GM23338 (cell line): ENCODE results near the gene MTOR. TPM values are rescaled to one million over a fixed set of nuclear protein-coding genes. Genes with fewer than 3 reads are reported as not detected.

Experiments used
- ATAC-seq: fragments of 200-7000 bp; cut with Tn5 transposase; 3 replicates; pipeline ENCODE4 v1.9.1; 2020
- DNase-seq: peaks from one replicate; pipeline ENCODE4 v3.0.0-alpha.2; 2015; ENCODE audit warnings: low spot score
- H2AFZ ChIP-seq: fragments of 200-600 bp; sonication (generic); 2 replicates; pipeline ENCODE4 v1.8.0; 2016; ENCODE audit warnings: antibody characterized with exemption, mild to moderate bottlenecking, moderate library complexity
- H3F3A ChIP-seq: fragments of 200-600 bp; sonication (generic); replicated peaks from 2 replicates; pipeline ENCODE4 v1.8.0; 2017; ENCODE audit warnings: antibody characterized with exemption, mixed run types, low read depth
- H3K27ac ChIP-seq: fragments of 200-600 bp; sonication (generic); 2 replicates; pipeline ENCODE4 v1.6.1; 2016; ENCODE audit warnings: low read depth
- H3K27me3 ChIP-seq: fragments of 200-600 bp; sonication (generic); 2 replicates; pipeline ENCODE4 v1.8.0; 2016; ENCODE audit warnings: mild to moderate bottlenecking, mixed run types, moderate library complexity; ENCODE audit not compliant: insufficient read depth
- H3K36me3 ChIP-seq: fragments of 200-600 bp; sonication (generic); 2 replicates; pipeline ENCODE4 v1.8.0; 2016; ENCODE audit warnings: mild to moderate bottlenecking; ENCODE audit not compliant: insufficient read depth
- H3K4me1 ChIP-seq: fragments of 200-600 bp; sonication (generic); 2 replicates; pipeline ENCODE4 v1.8.0; 2016; ENCODE audit warnings: mild to moderate bottlenecking, moderate library complexity; ENCODE audit not compliant: insufficient read depth
- H3K4me2 ChIP-seq: fragments of 200-600 bp; sonication (generic); 2 replicates; pipeline ENCODE4 v1.7.1; 2017; ENCODE audit warnings: mixed run types
- H3K4me3 ChIP-seq: fragments of 200-600 bp; sonication (generic); 2 replicates; pipeline ENCODE4 v1.6.1; 2016; ENCODE audit warnings: mixed run types
- H3K79me2 ChIP-seq: fragments of 200-600 bp; sonication (generic); replicated peaks from 2 replicates; pipeline ENCODE4 v1.8.0; 2017; ENCODE audit warnings: mild to moderate bottlenecking; ENCODE audit not compliant: insufficient read depth
- H3K9me2 ChIP-seq: fragments of 200-600 bp; sonication (generic); 2 replicates; pipeline ENCODE4 v1.8.0; 2017; ENCODE audit not compliant: insufficient read depth
- H4K20me1 ChIP-seq: fragments of 200-600 bp; sonication (generic); replicated peaks from 2 replicates; pipeline ENCODE4 v1.8.0; 2017; ENCODE audit warnings: mild to moderate bottlenecking; ENCODE audit not compliant: insufficient read depth
- H3K27ac Mint-ChIP-seq: 2 replicates; pipeline ENCODE4 v1.8.0; 2020; ENCODE audit warnings: inconsistent platforms, mild to moderate bottlenecking, moderate library complexity, mixed read lengths
- H3K27me3 Mint-ChIP-seq: 3 replicates; pipeline ENCODE4 v1.8.0; 2022; ENCODE audit warnings: low read depth, mild to moderate bottlenecking, moderate library complexity, mixed read lengths, inconsistent platforms; ENCODE audit not compliant: insufficient read depth, poor library complexity
- H3K36me3 Mint-ChIP-seq: 3 replicates; pipeline ENCODE4 v1.8.0; 2021; ENCODE audit warnings: low read depth, mild to moderate bottlenecking, inconsistent platforms, moderate library complexity, mixed read lengths
- H3K4me1 Mint-ChIP-seq: 3 replicates; pipeline ENCODE4 v1.8.0; 2020; ENCODE audit warnings: mild to moderate bottlenecking, inconsistent platforms, mixed read lengths
- H3K4me3 Mint-ChIP-seq: 3 replicates; pipeline ENCODE4 v1.8.0; 2021; ENCODE audit warnings: moderate library complexity, mild to moderate bottlenecking, inconsistent platforms, mixed read lengths
- H3K9me3 Mint-ChIP-seq: 3 replicates; pipeline ENCODE4 v1.8.0; 2020; ENCODE audit warnings: moderate library complexity, mild to moderate bottlenecking, inconsistent platforms, mixed read lengths
- CREB1 ChIP-seq: fragments of 250-450 bp; sonication (Bioruptor Pico); IDR thresholded peaks from 2 replicates; pipeline ENCODE4 v1.5.0; 2020; ENCODE audit warnings: low read depth, mild to moderate bottlenecking, moderate library complexity
- JUNB ChIP-seq: IDR thresholded peaks from one replicate; pipeline ENCODE4 v1.6.1; 2016; ENCODE audit warnings: antibody characterized with exemption; ENCODE audit not compliant: unreplicated experiment
- POLR2AphosphoS5 ChIP-seq: IDR thresholded peaks from 2 replicates; pipeline ENCODE4 v1.6.1; 2016; ENCODE audit warnings: antibody characterized with exemption, low read depth
- ZNF114 ChIP-seq: fragments of 250-450 bp; sonication (Bioruptor Pico); IDR thresholded peaks from 2 replicates; pipeline ENCODE4 v1.5.0; 2020; ENCODE audit warnings: mild to moderate bottlenecking, moderate library complexity
- ZNF331 ChIP-seq: fragments of 250-450 bp; sonication (Bioruptor Pico); IDR thresholded peaks from 2 replicates; pipeline ENCODE4 v1.5.0; 2020; ENCODE audit warnings: low read depth, mild to moderate bottlenecking, moderate library complexity
- polyA plus RNA-seq: library from polyadenylated mRNA; unstranded; fragments of >200 nt; fragmentation: Nextera tagmentation; extraction: Ambion mirVana; gene quantifications from 2 replicates; pipeline ENCODE4 v1.2.1, GENCODE V29; 2016
- total RNA-seq: library from RNA; depleted of rRNA; stranded (reverse); fragments of >200 nt; shearing (Covaris generic); gene quantifications from 2 replicates; pipeline ENCODE4 v1.2.3, GENCODE V29; 2014
- TF ChIP-seq, protein P1 (sequence below): IDR thresholded peaks from one replicate; pipeline ENCODE4 v1.6.1; 2018; ENCODE audit warnings: antibody characterized with exemption; ENCODE audit not compliant: unreplicated experiment
- TF ChIP-seq, protein P2 (sequence below): fragments of 250-450 bp; sonication (Bioruptor Pico); IDR thresholded peaks from 2 replicates; pipeline ENCODE4 v1.5.0; 2020; ENCODE audit warnings: mild to moderate bottlenecking, moderate library complexity
- TF ChIP-seq, protein P3 (sequence below), 2 experiments: fragments of 200-600 bp in 1 of 2; sonication (generic) in 1 of 2; conservative IDR thresholded peaks; 2 replicates each; pipeline versions ENCODE4 v1.5.1 to v1.6.1; 2016 to 2017; ENCODE audit warnings: antibody characterized with exemption in 2 of 2, low read depth in 2 of 2, mild to moderate bottlenecking in 2 of 2, moderate library complexity in 1 of 2

MTOR gene
- total and polyA plus RNA-seq, 2 experiments from 2014 or later: 22.8 to 98.0 TPM

DNA sequence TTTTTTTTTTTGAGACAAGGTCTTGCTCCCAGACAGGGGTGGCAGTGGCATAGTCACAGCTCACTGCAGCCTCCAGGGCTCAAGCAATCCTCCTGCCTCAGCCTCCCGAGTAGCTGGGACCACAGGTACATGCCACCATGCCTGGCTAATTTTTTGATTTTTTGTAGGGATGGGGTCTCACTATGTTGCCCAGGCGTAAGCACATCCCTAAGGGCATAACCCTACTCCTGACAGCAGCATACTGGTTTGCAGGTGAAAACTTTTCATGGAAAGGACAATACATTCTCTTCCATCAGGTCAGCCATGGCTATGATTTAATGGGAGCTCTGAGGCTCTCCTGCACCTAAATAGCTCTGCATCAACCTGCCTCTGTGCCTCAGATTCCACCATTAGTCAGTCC, 40.0 kb upstream of the MTOR start (continued):
- TF ChIP-seq, protein P1, sequence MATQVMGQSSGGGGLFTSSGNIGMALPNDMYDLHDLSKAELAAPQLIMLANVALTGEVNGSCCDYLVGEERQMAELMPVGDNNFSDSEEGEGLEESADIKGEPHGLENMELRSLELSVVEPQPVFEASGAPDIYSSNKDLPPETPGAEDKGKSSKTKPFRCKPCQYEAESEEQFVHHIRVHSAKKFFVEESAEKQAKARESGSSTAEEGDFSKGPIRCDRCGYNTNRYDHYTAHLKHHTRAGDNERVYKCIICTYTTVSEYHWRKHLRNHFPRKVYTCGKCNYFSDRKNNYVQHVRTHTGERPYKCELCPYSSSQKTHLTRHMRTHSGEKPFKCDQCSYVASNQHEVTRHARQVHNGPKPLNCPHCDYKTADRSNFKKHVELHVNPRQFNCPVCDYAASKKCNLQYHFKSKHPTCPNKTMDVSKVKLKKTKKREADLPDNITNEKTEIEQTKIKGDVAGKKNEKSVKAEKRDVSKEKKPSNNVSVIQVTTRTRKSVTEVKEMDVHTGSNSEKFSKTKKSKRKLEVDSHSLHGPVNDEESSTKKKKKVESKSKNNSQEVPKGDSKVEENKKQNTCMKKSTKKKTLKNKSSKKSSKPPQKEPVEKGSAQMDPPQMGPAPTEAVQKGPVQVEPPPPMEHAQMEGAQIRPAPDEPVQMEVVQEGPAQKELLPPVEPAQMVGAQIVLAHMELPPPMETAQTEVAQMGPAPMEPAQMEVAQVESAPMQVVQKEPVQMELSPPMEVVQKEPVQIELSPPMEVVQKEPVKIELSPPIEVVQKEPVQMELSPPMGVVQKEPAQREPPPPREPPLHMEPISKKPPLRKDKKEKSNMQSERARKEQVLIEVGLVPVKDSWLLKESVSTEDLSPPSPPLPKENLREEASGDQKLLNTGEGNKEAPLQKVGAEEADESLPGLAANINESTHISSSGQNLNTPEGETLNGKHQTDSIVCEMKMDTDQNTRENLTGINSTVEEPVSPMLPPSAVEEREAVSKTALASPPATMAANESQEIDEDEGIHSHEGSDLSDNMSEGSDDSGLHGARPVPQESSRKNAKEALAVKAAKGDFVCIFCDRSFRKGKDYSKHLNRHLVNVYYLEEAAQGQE: no peak

DNA sequence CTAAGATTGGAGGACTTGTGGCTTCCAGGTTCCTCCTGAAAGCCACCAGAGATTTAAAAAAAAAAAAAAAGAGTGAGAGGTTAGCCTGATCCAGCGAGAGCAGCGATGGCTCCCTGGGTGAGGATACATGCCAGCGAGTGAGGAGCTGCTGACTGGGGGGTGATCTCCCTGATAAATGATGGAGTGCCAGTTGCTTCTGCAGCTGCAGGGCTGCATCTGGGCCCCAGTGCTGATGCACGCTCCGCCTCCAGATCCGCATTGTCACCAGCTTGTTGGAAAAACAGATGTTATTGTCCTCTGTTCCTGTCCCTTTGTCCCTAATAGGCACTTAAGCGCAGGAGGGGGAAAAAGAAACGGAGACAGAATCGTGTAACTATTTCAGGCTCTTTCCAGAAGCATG, 39.2 kb upstream of the MTOR start:
- Mint-ChIP-seq H3K27ac (no peak overlapping the region), H3K36me3 (no peaks in the 10 kb centered on the region), H3K4me1 (peaks cover 11% of the 10 kb centered on the region), H3K4me3 (no peak overlapping the region), H3K9me3 (peaks cover 3% of the 10 kb centered on the region; the same call in 2 of the 3 replicates), H3K27me3 (peaks cover 10% of the 10 kb centered on the region)
- ATAC-seq: no peak
- Histone ChIP-seq H3F3A (0 out of 2 replicates have a peak, but pooled peaks cover 5% of the 10 kb centered on the region), H3K36me3 (no peaks in the 10 kb centered on the region), H3K27me3 (no peaks in the 10 kb centered on the region), H3K79me2 (no peaks in the 10 kb centered on the region), H4K20me1 (no peaks in the 10 kb centered on the region), H3K9me2 (no peaks in the 10 kb centered on the region; the same call in 1 of the 2 replicates), H3K27ac (no peak overlapping the region), H3K4me1 (peaks cover 15% of the 10 kb centered on the region), H2AFZ (no peak overlapping the region), H3K4me3 (no peak overlapping the region), H3K4me2 (no peak overlapping the region)
- DNase-seq: no peak
- TF ChIP-seq, protein P2, sequence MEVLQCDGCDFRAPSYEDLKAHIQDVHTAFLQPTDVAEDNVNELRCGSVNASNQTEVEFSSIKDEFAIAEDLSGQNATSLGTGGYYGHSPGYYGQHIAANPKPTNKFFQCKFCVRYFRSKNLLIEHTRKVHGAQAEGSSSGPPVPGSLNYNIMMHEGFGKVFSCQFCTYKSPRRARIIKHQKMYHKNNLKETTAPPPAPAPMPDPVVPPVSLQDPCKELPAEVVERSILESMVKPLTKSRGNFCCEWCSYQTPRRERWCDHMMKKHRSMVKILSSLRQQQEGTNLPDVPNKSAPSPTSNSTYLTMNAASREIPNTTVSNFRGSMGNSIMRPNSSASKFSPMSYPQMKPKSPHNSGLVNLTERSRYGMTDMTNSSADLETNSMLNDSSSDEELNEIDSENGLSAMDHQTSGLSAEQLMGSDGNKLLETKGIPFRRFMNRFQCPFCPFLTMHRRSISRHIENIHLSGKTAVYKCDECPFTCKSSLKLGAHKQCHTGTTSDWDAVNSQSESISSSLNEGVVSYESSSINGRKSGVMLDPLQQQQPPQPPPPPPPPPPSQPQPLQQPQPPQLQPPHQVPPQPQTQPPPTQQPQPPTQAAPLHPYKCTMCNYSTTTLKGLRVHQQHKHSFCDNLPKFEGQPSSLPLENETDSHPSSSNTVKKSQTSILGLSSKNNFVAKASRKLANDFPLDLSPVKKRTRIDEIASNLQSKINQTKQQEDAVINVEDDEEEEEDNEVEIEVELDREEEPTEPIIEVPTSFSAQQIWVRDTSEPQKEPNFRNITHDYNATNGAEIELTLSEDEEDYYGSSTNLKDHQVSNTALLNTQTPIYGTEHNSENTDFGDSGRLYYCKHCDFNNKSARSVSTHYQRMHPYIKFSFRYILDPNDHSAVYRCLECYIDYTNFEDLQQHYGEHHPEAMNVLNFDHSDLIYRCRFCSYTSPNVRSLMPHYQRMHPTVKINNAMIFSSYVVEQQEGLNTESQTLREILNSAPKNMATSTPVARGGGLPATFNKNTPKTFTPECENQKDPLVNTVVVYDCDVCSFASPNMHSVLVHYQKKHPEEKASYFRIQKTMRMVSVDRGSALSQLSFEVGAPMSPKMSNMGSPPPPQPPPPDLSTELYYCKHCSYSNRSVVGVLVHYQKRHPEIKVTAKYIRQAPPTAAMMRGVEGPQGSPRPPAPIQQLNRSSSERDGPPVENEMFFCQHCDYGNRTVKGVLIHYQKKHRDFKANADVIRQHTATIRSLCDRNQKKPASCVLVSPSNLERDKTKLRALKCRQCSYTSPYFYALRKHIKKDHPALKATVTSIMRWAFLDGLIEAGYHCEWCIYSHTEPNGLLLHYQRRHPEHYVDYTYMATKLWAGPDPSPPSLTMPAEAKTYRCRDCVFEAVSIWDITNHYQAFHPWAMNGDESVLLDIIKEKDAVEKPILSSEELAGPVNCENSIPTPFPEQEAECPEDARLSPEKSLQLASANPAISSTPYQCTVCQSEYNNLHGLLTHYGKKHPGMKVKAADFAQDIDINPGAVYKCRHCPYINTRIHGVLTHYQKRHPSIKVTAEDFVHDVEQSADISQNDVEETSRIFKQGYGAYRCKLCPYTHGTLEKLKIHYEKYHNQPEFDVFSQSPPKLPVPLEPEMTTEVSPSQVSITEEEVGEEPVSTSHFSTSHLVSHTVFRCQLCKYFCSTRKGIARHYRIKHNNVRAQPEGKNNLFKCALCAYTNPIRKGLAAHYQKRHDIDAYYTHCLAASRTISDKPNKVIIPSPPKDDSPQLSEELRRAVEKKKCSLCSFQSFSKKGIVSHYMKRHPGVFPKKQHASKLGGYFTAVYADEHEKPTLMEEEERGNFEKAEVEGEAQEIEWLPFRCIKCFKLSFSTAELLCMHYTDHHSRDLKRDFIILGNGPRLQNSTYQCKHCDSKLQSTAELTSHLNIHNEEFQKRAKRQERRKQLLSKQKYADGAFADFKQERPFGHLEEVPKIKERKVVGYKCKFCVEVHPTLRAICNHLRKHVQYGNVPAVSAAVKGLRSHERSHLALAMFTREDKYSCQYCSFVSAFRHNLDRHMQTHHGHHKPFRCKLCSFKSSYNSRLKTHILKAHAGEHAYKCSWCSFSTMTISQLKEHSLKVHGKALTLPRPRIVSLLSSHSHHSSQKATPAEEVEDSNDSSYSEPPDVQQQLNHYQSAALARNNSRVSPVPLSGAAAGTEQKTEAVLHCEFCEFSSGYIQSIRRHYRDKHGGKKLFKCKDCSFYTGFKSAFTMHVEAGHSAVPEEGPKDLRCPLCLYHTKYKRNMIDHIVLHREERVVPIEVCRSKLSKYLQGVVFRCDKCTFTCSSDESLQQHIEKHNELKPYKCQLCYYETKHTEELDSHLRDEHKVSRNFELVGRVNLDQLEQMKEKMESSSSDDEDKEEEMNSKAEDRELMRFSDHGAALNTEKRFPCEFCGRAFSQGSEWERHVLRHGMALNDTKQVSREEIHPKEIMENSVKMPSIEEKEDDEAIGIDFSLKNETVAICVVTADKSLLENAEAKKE (CRISPR knock-in tag): no peak
- TF ChIP-seq ZNF114 (CRISPR knock-in tag) (no peak), CREB1 (CRISPR knock-in tag) (no peak), JUNB (no peak), POLR2AphosphoS5 (no peak), ZNF331 (CRISPR knock-in tag) (no peak)
- TF ChIP-seq, protein P1: no peak
- TF ChIP-seq, protein P3, sequence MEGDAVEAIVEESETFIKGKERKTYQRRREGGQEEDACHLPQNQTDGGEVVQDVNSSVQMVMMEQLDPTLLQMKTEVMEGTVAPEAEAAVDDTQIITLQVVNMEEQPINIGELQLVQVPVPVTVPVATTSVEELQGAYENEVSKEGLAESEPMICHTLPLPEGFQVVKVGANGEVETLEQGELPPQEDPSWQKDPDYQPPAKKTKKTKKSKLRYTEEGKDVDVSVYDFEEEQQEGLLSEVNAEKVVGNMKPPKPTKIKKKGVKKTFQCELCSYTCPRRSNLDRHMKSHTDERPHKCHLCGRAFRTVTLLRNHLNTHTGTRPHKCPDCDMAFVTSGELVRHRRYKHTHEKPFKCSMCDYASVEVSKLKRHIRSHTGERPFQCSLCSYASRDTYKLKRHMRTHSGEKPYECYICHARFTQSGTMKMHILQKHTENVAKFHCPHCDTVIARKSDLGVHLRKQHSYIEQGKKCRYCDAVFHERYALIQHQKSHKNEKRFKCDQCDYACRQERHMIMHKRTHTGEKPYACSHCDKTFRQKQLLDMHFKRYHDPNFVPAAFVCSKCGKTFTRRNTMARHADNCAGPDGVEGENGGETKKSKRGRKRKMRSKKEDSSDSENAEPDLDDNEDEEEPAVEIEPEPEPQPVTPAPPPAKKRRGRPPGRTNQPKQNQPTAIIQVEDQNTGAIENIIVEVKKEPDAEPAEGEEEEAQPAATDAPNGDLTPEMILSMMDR (conservative IDR thresholded peaks at IDR 0.05; ENCODE audit: low read depth in 2 of 2): no peak
